GM12878 (cell line): ENCODE measurements around the gene INPP4B. TPM values are rescaled to one million over a fixed set of nuclear protein-coding genes. Genes with fewer than 3 reads are reported as not detected.

Experiments
- ATAC-seq: fragments of 200-7000 bp; cut with Tn5 transposase; 3 replicates; pipeline ENCODE4 v1.9.1; 2020; ENCODE audit warnings: mild to moderate bottlenecking, moderate library complexity
- BruUV-seq: library from RNA; stranded (reverse); fragments of 400-500 nt; replicated peaks from 2 replicates; lab custom pipeline; 2021; lab: Mats Ljungman, UMichigan
- CTCF ChIA-PET: fragments of 300-600 bp; sonication (Branson Sonifier 250); formaldehyde crosslinking; extraction: SDS; loops from one replicate; lab custom pipeline; 2021; ENCODE audit warnings: inconsistent platforms; lab: Yijun Ruan, JAX
- POLR2A ChIA-PET: fragments of 350-600 bp; formaldehyde crosslinking; extraction: SDS; loops from one replicate; lab custom pipeline; 2021; ENCODE audit warnings: inconsistent platforms; lab: Charles Lee
- RAD21 ChIA-PET: fragments of 300-600 bp; sonication (Branson Sonifier 250); formaldehyde crosslinking; loops from one replicate; lab custom pipeline; 2023; ENCODE audit warnings: antibody characterized with exemption; ENCODE audit not compliant: unreplicated experiment; lab: Charles Lee
- SMC1A ChIA-PET: fragments of 300-600 bp; sonication (Branson Sonifier 250); formaldehyde crosslinking; loops from one replicate; lab custom pipeline; 2023; ENCODE audit not compliant: unreplicated experiment, uncharacterized antibody; lab: Charles Lee
- DNase-seq: peaks from one replicate; pipeline ENCODE4 v3.0.0-alpha.2; 2011; ENCODE audit warnings: low read depth, low spot score
- FAIRE-seq: peaks from 3 replicates; lab custom pipeline; 2011; peaks lifted over from hg19 to GRCh38; lab: Jason Lieb, UNC
- H2AFZ ChIP-seq: 2 replicates; pipeline ENCODE4 v1.6.0; 2011; ENCODE audit warnings: low read depth, low read length, control low read depth; ENCODE audit not compliant: control insufficient read depth
- H3K27ac ChIP-seq: 2 replicates; pipeline ENCODE4 v1.5.1; 2011; ENCODE audit warnings: control low read depth; ENCODE audit not compliant: control insufficient read depth, insufficient read depth
- H3K27me3 ChIP-seq, 2 experiments: replicated peaks in 1 of 2; 2 replicates each; pipeline versions ENCODE4 v1.6.0 to v1.6.1; 2011; ENCODE audit warnings: low read length in 1 of 2; ENCODE audit not compliant: control insufficient read depth in 2 of 2, insufficient read depth in 2 of 2
- H3K36me3 ChIP-seq, 2 experiments: 2 replicates each; pipeline ENCODE4 v1.5.1; 2011; ENCODE audit warnings: low read length in 1 of 2; ENCODE audit not compliant: control insufficient read depth in 2 of 2, insufficient read depth in 2 of 2
- H3K4me1 ChIP-seq: 2 replicates; pipeline ENCODE4 v1.6.1; 2011; ENCODE audit warnings: mild to moderate bottlenecking, low read length, moderate library complexity, mixed read lengths; ENCODE audit not compliant: control insufficient read depth, insufficient read depth
- H3K4me2 ChIP-seq: 2 replicates; pipeline ENCODE4 v1.6.0; 2011; ENCODE audit warnings: control low read depth; ENCODE audit not compliant: control insufficient read depth, insufficient read depth
- H3K4me3 ChIP-seq: fragments of 200-600 bp; sonication (generic); 2 replicates; pipeline ENCODE4 v1.5.1; 2016
- H3K79me2 ChIP-seq: 2 replicates; pipeline ENCODE4 v1.6.0; 2011; ENCODE audit warnings: low read length; ENCODE audit not compliant: control insufficient read depth, insufficient read depth
- H3K9ac ChIP-seq: 2 replicates; pipeline ENCODE4 v1.8.0; 2011; ENCODE audit warnings: low read length, control low read depth, mixed read lengths; ENCODE audit not compliant: control insufficient read depth, insufficient read depth
- H3K9me3 ChIP-seq: replicated peaks from 3 replicates; pipeline ENCODE4 v1.5.1; 2011; ENCODE audit warnings: mild to moderate bottlenecking, low read length; ENCODE audit not compliant: control insufficient read depth, insufficient read depth
- H4K20me1 ChIP-seq: 2 replicates; pipeline ENCODE4 v1.6.0; 2011; ENCODE audit not compliant: control insufficient read depth, insufficient read depth
- CBX3 ChIP-seq: fragments of 200-600 bp; sonication (generic); IDR thresholded peaks from 2 replicates; pipeline ENCODE4 v1.6.1; 2016; ENCODE audit warnings: low read depth, borderline replicate concordance
- EGR1 ChIP-seq, 2 experiments: IDR thresholded peaks; 1 replicate in 1 of 2; 2 replicates in 1 of 2; pipeline ENCODE4 v1.6.1; 2011 to 2012; ENCODE audit warnings: low read depth in 2 of 2, low read length in 2 of 2, borderline replicate concordance in 1 of 2, mild to moderate bottlenecking in 1 of 2, moderate library complexity in 1 of 2
- ESRRA ChIP-seq: IDR thresholded peaks from 2 replicates; pipeline ENCODE4 v1.6.1; 2012; ENCODE audit warnings: mild to moderate bottlenecking, low read length, improper control_type of control experiment
- FOXK2 ChIP-seq: fragments of 450-650 bp; IDR thresholded peaks from 2 replicates; pipeline ENCODE4 v1.6.1; 2017; ENCODE audit warnings: mild to moderate bottlenecking, moderate library complexity
- JUND ChIP-seq: IDR thresholded peaks from 2 replicates; pipeline ENCODE4 v1.6.1; 2012; ENCODE audit warnings: low read depth, mild to moderate bottlenecking, low read length, improper control_type of control experiment, moderate library complexity
- NRF1 ChIP-seq: conservative IDR thresholded peaks from 2 replicates; pipeline ENCODE4 v1.6.1; 2011; ENCODE audit warnings: mild to moderate bottlenecking, low read depth, low read length, improper control_type of control experiment
- RAD51 ChIP-seq: fragments of 450-650 bp; IDR thresholded peaks from 2 replicates; pipeline ENCODE4 v1.6.1; 2016; ENCODE audit warnings: moderate library complexity, mild to moderate bottlenecking, inconsistent platforms
- YY1 ChIP-seq: IDR thresholded peaks from 2 replicates; pipeline ENCODE4 v1.6.1; 2011; ENCODE audit warnings: low read depth, mild to moderate bottlenecking, low read length
- ZBED1 ChIP-seq: IDR thresholded peaks from 2 replicates; pipeline ENCODE4 v1.6.1; 2016; ENCODE audit warnings: borderline replicate concordance
- WGBS: methylation state at CpG from one replicate; pipeline ENCODE4 v1.1.6; 2016; ENCODE audit warnings: low lambda C conversion rate; ENCODE audit not compliant: insufficient replicate concordance, insufficient coverage; ENCODE audit errors: missing lambda C conversion rate; 5-methylcytosine and 5-hydroxymethylcytosine counted together
- in situ Hi-C: fragments of 300-500 bp; cut with MboI; formaldehyde crosslinking; loops from 9 replicates; pipeline ENCODE4 v1.14.3; 2018; ENCODE audit warnings: mixed read lengths
- intact Hi-C: fragments of 100-400 bp; cut with micrococcal nuclease; formaldehyde crosslinking; loops from one replicate; pipeline ENCODE4 v1.14.2; 2022; ENCODE audit not compliant: unreplicated experiment
- polyA plus RNA-seq, 11 experiments: library from polyadenylated mRNA; depleted of rRNA in 4 of 11; unstranded in 6 of 11; stranded (reverse) in 5 of 11; fragments of >200 nt; fragmentation: Nextera tagmentation in 4 of 11; fragmentation: Illumina TruSeq in 1 of 11; extraction: Ambion mirVana in 4 of 11; extraction: Trizol in 1 of 11; gene quantifications; 1 replicate in 1 of 11; 2 replicates in 10 of 11; pipeline versions ENCODE4 v1.2.1 to v1.2.3, GENCODE V29; 2011 to 2016; ENCODE audit warnings: inconsistent platforms in 2 of 11, missing spikeins in 2 of 11, low read depth in 1 of 11
- total RNA-seq, 4 experiments: library from RNA; depleted of rRNA in 3 of 4; stranded (reverse); fragments of >200 nt in 3 of 4; fragmentation: Illumina TruSeq in 1 of 4; extraction: Trizol in 1 of 4; gene quantifications; 2 replicates each; pipeline versions ENCODE4 v1.2.1 to v1.2.3, GENCODE V29; 2013 to 2021
- TF ChIP-seq, protein P1 (sequence below): fragments of 450-650 bp; IDR thresholded peaks from 2 replicates; pipeline ENCODE4 v1.6.1; 2018; ENCODE audit warnings: mild to moderate bottlenecking, low read depth, moderate library complexity; ENCODE audit not compliant: partially characterized antibody
- TF ChIP-seq, protein P2 (sequence below): fragments of 450-650 bp; formaldehyde crosslinking; IDR thresholded peaks from 2 replicates; pipeline ENCODE4 v1.4.0; 2020; ENCODE audit warnings: mild to moderate bottlenecking, moderate library complexity
- TF ChIP-seq, protein P3 (sequence below): IDR thresholded peaks from 2 replicates; pipeline ENCODE4 v1.6.1; 2012; ENCODE audit warnings: improper control_type of control experiment, low read depth, low read length; ENCODE audit not compliant: insufficient replicate concordance

INPP4B gene
- total and polyA plus RNA-seq, 10 of the 15 experiments (the other 5 are each of a cell fraction or from before 2014, with no cell fraction given): 0.53 to 11.2 (median 0.95) TPM

DNA sequence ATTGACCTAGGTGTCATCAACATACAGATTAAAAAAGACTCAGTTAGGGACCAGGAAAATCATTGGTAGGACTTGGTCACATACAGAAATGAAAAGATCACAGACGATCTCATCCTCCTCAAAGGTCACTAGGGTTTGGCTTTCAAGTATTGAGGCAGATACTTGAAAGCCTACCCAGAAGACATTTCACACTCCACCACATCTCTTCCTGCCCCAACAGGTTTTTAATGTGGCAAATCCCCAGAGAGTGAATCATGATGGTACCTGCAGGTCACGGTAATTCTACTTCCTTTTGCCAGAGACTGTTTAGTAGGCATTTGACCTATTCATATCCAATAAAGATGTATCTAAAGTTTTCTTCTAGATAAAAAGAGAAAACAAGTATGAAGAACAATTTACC is 44.1 kb downstream of the INPP4B start:
- Histone ChIP-seq H2AFZ (no peak overlapping the region), H3K4me3 (no peak overlapping the region), H3K79me2 (no peaks in the 10 kb centered on the region), H3K9ac (no peak overlapping the region), H3K9me3 (no peaks in the 10 kb centered on the region), H3K4me1 (no peaks in the 10 kb centered on the region), H3K27ac (no peak overlapping the region), H3K36me3 (no peaks in the 10 kb centered on the region), H4K20me1 (no peaks in the 10 kb centered on the region), H3K27me3 (no peaks in the 10 kb centered on the region), H3K4me2 (no peak overlapping the region)
- no TSS peak for BruUV-seq
- FAIRE-seq (no peak), ATAC-seq (no peak), DNase-seq (no peak)
- WGBS: 15% methylated on average over 2 of the region's 2 CpGs
- SMC1A ChIA-PET: no interaction called here
- intact Hi-C loops (no loop called here), in situ Hi-C loops (no loop called here)
- POLR2A ChIA-PET: no interaction called here
- RAD21 ChIA-PET: no interaction called here
- CTCF ChIA-PET: no interaction called here
- TF ChIP-seq CBX3 (no peak), NRF1 (no peak), FOXK2 (no peak), JUND (no peak), RAD51 (no peak), ESRRA (no peak), ZBED1 (no peak), EGR1 (IDR thresholded peaks at IDR 0.05; ENCODE audit: borderline replicate concordance in 1 of 2, low read depth in 2 of 2, low read length in 2 of 2) (no peak), YY1 (no peak)
- TF ChIP-seq, protein P1, sequence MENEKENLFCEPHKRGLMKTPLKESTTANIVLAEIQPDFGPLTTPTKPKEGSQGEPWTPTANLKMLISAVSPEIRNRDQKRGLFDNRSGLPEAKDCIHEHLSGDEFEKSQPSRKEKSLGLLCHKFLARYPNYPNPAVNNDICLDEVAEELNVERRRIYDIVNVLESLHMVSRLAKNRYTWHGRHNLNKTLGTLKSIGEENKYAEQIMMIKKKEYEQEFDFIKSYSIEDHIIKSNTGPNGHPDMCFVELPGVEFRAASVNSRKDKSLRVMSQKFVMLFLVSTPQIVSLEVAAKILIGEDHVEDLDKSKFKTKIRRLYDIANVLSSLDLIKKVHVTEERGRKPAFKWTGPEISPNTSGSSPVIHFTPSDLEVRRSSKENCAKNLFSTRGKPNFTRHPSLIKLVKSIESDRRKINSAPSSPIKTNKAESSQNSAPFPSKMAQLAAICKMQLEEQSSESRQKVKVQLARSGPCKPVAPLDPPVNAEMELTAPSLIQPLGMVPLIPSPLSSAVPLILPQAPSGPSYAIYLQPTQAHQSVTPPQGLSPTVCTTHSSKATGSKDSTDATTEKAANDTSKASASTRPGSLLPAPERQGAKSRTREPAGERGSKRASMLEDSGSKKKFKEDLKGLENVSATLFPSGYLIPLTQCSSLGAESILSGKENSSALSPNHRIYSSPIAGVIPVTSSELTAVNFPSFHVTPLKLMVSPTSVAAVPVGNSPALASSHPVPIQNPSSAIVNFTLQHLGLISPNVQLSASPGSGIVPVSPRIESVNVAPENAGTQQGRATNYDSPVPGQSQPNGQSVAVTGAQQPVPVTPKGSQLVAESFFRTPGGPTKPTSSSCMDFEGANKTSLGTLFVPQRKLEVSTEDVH: no peak
- TF ChIP-seq, protein P2, sequence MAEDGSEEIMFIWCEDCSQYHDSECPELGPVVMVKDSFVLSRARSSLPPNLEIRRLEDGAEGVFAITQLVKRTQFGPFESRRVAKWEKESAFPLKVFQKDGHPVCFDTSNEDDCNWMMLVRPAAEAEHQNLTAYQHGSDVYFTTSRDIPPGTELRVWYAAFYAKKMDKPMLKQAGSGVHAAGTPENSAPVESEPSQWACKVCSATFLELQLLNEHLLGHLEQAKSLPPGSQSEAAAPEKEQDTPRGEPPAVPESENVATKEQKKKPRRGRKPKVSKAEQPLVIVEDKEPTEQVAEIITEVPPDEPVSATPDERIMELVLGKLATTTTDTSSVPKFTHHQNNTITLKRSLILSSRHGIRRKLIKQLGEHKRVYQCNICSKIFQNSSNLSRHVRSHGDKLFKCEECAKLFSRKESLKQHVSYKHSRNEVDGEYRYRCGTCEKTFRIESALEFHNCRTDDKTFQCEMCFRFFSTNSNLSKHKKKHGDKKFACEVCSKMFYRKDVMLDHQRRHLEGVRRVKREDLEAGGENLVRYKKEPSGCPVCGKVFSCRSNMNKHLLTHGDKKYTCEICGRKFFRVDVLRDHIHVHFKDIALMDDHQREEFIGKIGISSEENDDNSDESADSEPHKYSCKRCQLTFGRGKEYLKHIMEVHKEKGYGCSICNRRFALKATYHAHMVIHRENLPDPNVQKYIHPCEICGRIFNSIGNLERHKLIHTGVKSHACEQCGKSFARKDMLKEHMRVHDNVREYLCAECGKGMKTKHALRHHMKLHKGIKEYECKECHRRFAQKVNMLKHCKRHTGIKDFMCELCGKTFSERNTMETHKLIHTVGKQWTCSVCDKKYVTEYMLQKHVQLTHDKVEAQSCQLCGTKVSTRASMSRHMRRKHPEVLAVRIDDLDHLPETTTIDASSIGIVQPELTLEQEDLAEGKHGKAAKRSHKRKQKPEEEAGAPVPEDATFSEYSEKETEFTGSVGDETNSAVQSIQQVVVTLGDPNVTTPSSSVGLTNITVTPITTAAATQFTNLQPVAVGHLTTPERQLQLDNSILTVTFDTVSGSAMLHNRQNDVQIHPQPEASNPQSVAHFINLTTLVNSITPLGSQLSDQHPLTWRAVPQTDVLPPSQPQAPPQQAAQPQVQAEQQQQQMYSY (CRISPR knock-in tag): no peak
- TF ChIP-seq, protein P3, sequence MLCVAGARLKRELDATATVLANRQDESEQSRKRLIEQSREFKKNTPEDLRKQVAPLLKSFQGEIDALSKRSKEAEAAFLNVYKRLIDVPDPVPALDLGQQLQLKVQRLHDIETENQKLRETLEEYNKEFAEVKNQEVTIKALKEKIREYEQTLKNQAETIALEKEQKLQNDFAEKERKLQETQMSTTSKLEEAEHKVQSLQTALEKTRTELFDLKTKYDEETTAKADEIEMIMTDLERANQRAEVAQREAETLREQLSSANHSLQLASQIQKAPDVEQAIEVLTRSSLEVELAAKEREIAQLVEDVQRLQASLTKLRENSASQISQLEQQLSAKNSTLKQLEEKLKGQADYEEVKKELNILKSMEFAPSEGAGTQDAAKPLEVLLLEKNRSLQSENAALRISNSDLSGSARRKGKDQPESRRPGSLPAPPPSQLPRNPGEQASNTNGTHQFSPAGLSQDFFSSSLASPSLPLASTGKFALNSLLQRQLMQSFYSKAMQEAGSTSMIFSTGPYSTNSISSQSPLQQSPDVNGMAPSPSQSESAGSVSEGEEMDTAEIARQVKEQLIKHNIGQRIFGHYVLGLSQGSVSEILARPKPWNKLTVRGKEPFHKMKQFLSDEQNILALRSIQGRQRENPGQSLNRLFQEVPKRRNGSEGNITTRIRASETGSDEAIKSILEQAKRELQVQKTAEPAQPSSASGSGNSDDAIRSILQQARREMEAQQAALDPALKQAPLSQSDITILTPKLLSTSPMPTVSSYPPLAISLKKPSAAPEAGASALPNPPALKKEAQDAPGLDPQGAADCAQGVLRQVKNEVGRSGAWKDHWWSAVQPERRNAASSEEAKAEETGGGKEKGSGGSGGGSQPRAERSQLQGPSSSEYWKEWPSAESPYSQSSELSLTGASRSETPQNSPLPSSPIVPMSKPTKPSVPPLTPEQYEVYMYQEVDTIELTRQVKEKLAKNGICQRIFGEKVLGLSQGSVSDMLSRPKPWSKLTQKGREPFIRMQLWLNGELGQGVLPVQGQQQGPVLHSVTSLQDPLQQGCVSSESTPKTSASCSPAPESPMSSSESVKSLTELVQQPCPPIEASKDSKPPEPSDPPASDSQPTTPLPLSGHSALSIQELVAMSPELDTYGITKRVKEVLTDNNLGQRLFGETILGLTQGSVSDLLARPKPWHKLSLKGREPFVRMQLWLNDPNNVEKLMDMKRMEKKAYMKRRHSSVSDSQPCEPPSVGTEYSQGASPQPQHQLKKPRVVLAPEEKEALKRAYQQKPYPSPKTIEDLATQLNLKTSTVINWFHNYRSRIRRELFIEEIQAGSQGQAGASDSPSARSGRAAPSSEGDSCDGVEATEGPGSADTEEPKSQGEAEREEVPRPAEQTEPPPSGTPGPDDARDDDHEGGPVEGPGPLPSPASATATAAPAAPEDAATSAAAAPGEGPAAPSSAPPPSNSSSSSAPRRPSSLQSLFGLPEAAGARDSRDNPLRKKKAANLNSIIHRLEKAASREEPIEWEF: no peak
